Stimulated activated CD8-positive, alpha-beta memory T cell treated with anti-CD3 and anti-CD28 coated beads, Interleukin-12 subunit alpha, Interleukin-12 subunit beta, amount 100 ng/mL, for 24 hours (primary cell): Measurements from ENCODE around the gene OGN.

Experiments
- DNase-seq: peaks from one replicate; pipeline ENCODE4 v3.0.0-alpha.2; 2020; ENCODE audit errors: extremely low read depth

Gene OGN

GRCh38 chr9:92345582-92345981, 58.8 kb downstream of the OGN start:
- DNase-seq = no peak

GRCh38 chr9:92342825-92343488, 61.4 kb downstream of the OGN start:
- DNase-seq = no peak

GRCh38 chr9:92341578-92341977, 62.8 kb downstream of the OGN start:
- no peak for DNase-seq

GRCh38 chr9:92333282-92333634, 71.1 kb downstream of the OGN start:
- DNase-seq = no peak
